Lung (tissue), 12 donors: ENCODE measurements around the gene ZMAT5. TPM values are rescaled to one million over a fixed set of nuclear protein-coding genes. Genes with fewer than 3 reads are reported as not detected.

Experiments used
- ATAC-seq: fragments of 200-7000 bp; cut with Tn5 transposase; one replicate; pipeline ENCODE4 v1.9.1; 2020; ENCODE audit warnings: moderate number of reproducible peaks; ENCODE audit not compliant: insufficient read depth, low FRiP score
- DNase-seq, 3 donors: peaks; one replicate each; pipeline ENCODE4 v3.0.0-alpha.2; 2013 to 2017
- H3K27ac ChIP-seq, 2 donors: one replicate each; pipeline ENCODE4 v1.5.1; 2013; ENCODE audit warnings: mild to moderate bottlenecking in 2 of 2, moderate library complexity in 2 of 2, control low read depth in 1 of 2, inconsistent platforms in 1 of 2, low read depth in 1 of 2, low read length in 1 of 2
- H3K27me3 ChIP-seq, 3 donors: one replicate each; pipeline ENCODE4 v1.5.1; 2013; ENCODE audit warnings: low read length in 2 of 3; ENCODE audit not compliant: control insufficient read depth in 3 of 3, insufficient read depth in 3 of 3
- H3K36me3 ChIP-seq, 4 donors: one replicate each; pipeline ENCODE4 v1.5.1; 2013; ENCODE audit warnings: low read length in 4 of 4, mild to moderate bottlenecking in 1 of 4, moderate library complexity in 1 of 4; ENCODE audit not compliant: control insufficient read depth in 4 of 4, insufficient read depth in 4 of 4
- H3K4me1 ChIP-seq, 5 donors: one replicate each; pipeline ENCODE4 v1.5.1; 2013; ENCODE audit warnings: low read length in 5 of 5, mild to moderate bottlenecking in 2 of 5, moderate library complexity in 1 of 5; ENCODE audit not compliant: control insufficient read depth in 5 of 5, insufficient read depth in 5 of 5
- H3K4me3 ChIP-seq: one replicate; pipeline ENCODE4 v1.5.1; 2013; ENCODE audit warnings: mild to moderate bottlenecking, control low read depth, moderate library complexity
- H3K9ac ChIP-seq, 2 donors: one replicate each; pipeline ENCODE4 v1.5.1; 2013; ENCODE audit warnings: low read length in 2 of 2, control low read depth in 1 of 2; ENCODE audit not compliant: insufficient read depth in 1 of 2
- H3K9me3 ChIP-seq, 4 donors: one replicate each; pipeline ENCODE4 v1.5.1; 2013; ENCODE audit warnings: low read length in 3 of 4, mild to moderate bottlenecking in 1 of 4, moderate library complexity in 1 of 4; ENCODE audit not compliant: control insufficient read depth in 4 of 4, insufficient read depth in 3 of 4
- CTCF ChIP-seq: IDR thresholded peaks from 2 replicates; pipeline ENCODE4 v1.5.1; 2012; ENCODE audit warnings: mild to moderate bottlenecking; ENCODE audit errors: control extremely low read depth, extremely low read depth
- WGBS, 2 donors: extraction: QIAGEN DNeasy Blood & Tissue Kit; methylation state at CpG; one replicate each; pipeline ENCODE4 v1.1.7; 2013; 5-methylcytosine and 5-hydroxymethylcytosine counted together
- polyA plus RNA-seq, 2 donors: library from polyadenylated mRNA; stranded (reverse); fragments of 200-250 nt; gene quantifications; one replicate each; pipeline ENCODE4 v1.2.1, GENCODE V29; 2013
- total RNA-seq, 2 donors: library from RNA; depleted of rRNA in 1 of 2; stranded (reverse); fragments of >200 nt in 1 of 2; gene quantifications; one replicate each; pipeline ENCODE4 v1.2.1, GENCODE V29; 2014 to 2021
- donor health status: control.
- donor health status: control.
- donor health status: Bipolar disorder and iron deficiency.
- donor health status: healthy.
- donor health status: DM: yes; HTN: yes; CAD: no.

ZMAT5 gene
- total and polyA plus RNA-seq, 4 donors: 11.2 to 32.5 (median 25.4) TPM

- no peak for DNase-seq
- Histone ChIP-seq H3K9me3 (peaks cover 0 to 4% (median 0%) of the 10 kb centered on the region in 4 donors), H3K36me3 (no peaks in the 10 kb centered on the region), H3K4me3 (no peak overlapping the region), H3K4me1 (peaks cover 0 to under 1% (median 0%) of the 10 kb centered on the region in 5 donors), H3K27ac (no peak overlapping the region), H3K9ac (no peak overlapping the region), H3K27me3 (peaks cover 0 to 20% (median 9%) of the 10 kb centered on the region in 3 donors)
- no peak for ATAC-seq
- no peak for TF ChIP-seq CTCF
- 56 to 65% methylated on average over 10 to 13 of the region's 13 CpGs for WGBS, 2 donors
Measured at GRCh38 chr22:29715240-29715639, 51.6 kb downstream of the ZMAT5 start.

GRCh38 chr22:29713156-29713727 lies 53.6 kb downstream of the ZMAT5 start:
- H3K4me3 ChIP-seq: no peak overlapping the region
- no peak overlapping the region for H3K9ac ChIP-seq
- H3K4me1 ChIP-seq: no peaks in the 10 kb centered on the region
- H3K27me3 ChIP-seq: peaks cover 0 to 8% (median 0%) of the 10 kb centered on the region in 3 donors
- no peak overlapping the region for H3K27ac ChIP-seq
- ATAC-seq: no peak
- TF ChIP-seq CTCF: no peak
- peaks cover 0 to 3% (median 0%) of the 10 kb centered on the region in 4 donors for H3K9me3 ChIP-seq
- DNase-seq: no peak
- 63 to 71% methylated on average over 8 of the region's 8 CpGs for WGBS, 2 donors
- no peaks in the 10 kb centered on the region for H3K36me3 ChIP-seq

- 80 to 85% methylated on average over 2 of the region's 2 CpGs for WGBS, 2 donors
- H3K4me3 ChIP-seq: no peak overlapping the region
- no peak for ATAC-seq
- H3K36me3 ChIP-seq: no peaks in the 10 kb centered on the region
- H3K9ac ChIP-seq: no peak overlapping the region
- H3K9me3 ChIP-seq: peaks cover 0 to 3% (median 0%) of the 10 kb centered on the region in 4 donors
- DNase-seq: no peak
- H3K27me3 ChIP-seq: peaks cover 0 to 5% (median 0%) of the 10 kb centered on the region in 3 donors
- H3K27ac ChIP-seq: no peak overlapping the region
- TF ChIP-seq CTCF: no peak
- H3K4me1 ChIP-seq: no peaks in the 10 kb centered on the region
Measured at GRCh38 chr22:29712119-29712518, 54.7 kb downstream of the ZMAT5 start.
